GM12878 (cell line): Measurements from ENCODE around the gene CRHR2. TPM values are rescaled to one million over a fixed set of nuclear protein-coding genes. Genes with fewer than 3 reads are reported as not detected.

Experiments used
- ATAC-seq: fragments of 200-7000 bp; cut with Tn5 transposase; 3 replicates; pipeline ENCODE4 v1.9.1; 2020; ENCODE audit warnings: mild to moderate bottlenecking, moderate library complexity
- BruUV-seq: library from RNA; stranded (reverse); fragments of 400-500 nt; replicated peaks from 2 replicates; lab custom pipeline; 2021; lab: Mats Ljungman, UMichigan
- CTCF ChIA-PET: fragments of 300-600 bp; sonication (Branson Sonifier 250); formaldehyde crosslinking; extraction: SDS; loops from one replicate; lab custom pipeline; 2021; ENCODE audit warnings: inconsistent platforms; lab: Yijun Ruan, JAX
- POLR2A ChIA-PET: fragments of 350-600 bp; formaldehyde crosslinking; extraction: SDS; loops from one replicate; lab custom pipeline; 2021; ENCODE audit warnings: inconsistent platforms; lab: Charles Lee
- RAD21 ChIA-PET: fragments of 300-600 bp; sonication (Branson Sonifier 250); formaldehyde crosslinking; loops from one replicate; lab custom pipeline; 2023; ENCODE audit warnings: antibody characterized with exemption; ENCODE audit not compliant: unreplicated experiment; lab: Charles Lee
- SMC1A ChIA-PET: fragments of 300-600 bp; sonication (Branson Sonifier 250); formaldehyde crosslinking; loops from one replicate; lab custom pipeline; 2023; ENCODE audit not compliant: unreplicated experiment, uncharacterized antibody; lab: Charles Lee
- DNase-seq: peaks from one replicate; pipeline ENCODE4 v3.0.0-alpha.2; 2011; ENCODE audit warnings: low read depth, low spot score
- FAIRE-seq: peaks from 3 replicates; lab custom pipeline; 2011; peaks lifted over from hg19 to GRCh38; lab: Jason Lieb, UNC
- H2AFZ ChIP-seq: 2 replicates; pipeline ENCODE4 v1.6.0; 2011; ENCODE audit warnings: low read depth, low read length, control low read depth; ENCODE audit not compliant: control insufficient read depth
- H3K27ac ChIP-seq: 2 replicates; pipeline ENCODE4 v1.5.1; 2011; ENCODE audit warnings: control low read depth; ENCODE audit not compliant: control insufficient read depth, insufficient read depth
- H3K27me3 ChIP-seq, 2 experiments: replicated peaks in 1 of 2; 2 replicates each; pipeline versions ENCODE4 v1.6.0 to v1.6.1; 2011; ENCODE audit warnings: low read length in 1 of 2; ENCODE audit not compliant: control insufficient read depth in 2 of 2, insufficient read depth in 2 of 2
- H3K36me3 ChIP-seq, 2 experiments: 2 replicates each; pipeline ENCODE4 v1.5.1; 2011; ENCODE audit warnings: low read length in 1 of 2; ENCODE audit not compliant: control insufficient read depth in 2 of 2, insufficient read depth in 2 of 2
- H3K4me1 ChIP-seq: 2 replicates; pipeline ENCODE4 v1.6.1; 2011; ENCODE audit warnings: mild to moderate bottlenecking, low read length, moderate library complexity, mixed read lengths; ENCODE audit not compliant: control insufficient read depth, insufficient read depth
- H3K4me2 ChIP-seq: 2 replicates; pipeline ENCODE4 v1.6.0; 2011; ENCODE audit warnings: control low read depth; ENCODE audit not compliant: control insufficient read depth, insufficient read depth
- H3K4me3 ChIP-seq: fragments of 200-600 bp; sonication (generic); 2 replicates; pipeline ENCODE4 v1.5.1; 2016
- H3K79me2 ChIP-seq: 2 replicates; pipeline ENCODE4 v1.6.0; 2011; ENCODE audit warnings: low read length; ENCODE audit not compliant: control insufficient read depth, insufficient read depth
- H3K9ac ChIP-seq: 2 replicates; pipeline ENCODE4 v1.8.0; 2011; ENCODE audit warnings: low read length, control low read depth, mixed read lengths; ENCODE audit not compliant: control insufficient read depth, insufficient read depth
- H3K9me3 ChIP-seq: replicated peaks from 3 replicates; pipeline ENCODE4 v1.5.1; 2011; ENCODE audit warnings: mild to moderate bottlenecking, low read length; ENCODE audit not compliant: control insufficient read depth, insufficient read depth
- H4K20me1 ChIP-seq: 2 replicates; pipeline ENCODE4 v1.6.0; 2011; ENCODE audit not compliant: control insufficient read depth, insufficient read depth
- CBX3 ChIP-seq: fragments of 200-600 bp; sonication (generic); IDR thresholded peaks from 2 replicates; pipeline ENCODE4 v1.6.1; 2016; ENCODE audit warnings: low read depth, borderline replicate concordance
- CREM ChIP-seq: IDR thresholded peaks from 2 replicates; pipeline ENCODE4 v1.6.1; 2014; ENCODE audit warnings: antibody characterized with exemption, low read depth
- EED ChIP-seq: sonication (generic); IDR thresholded peaks from 2 replicates; pipeline ENCODE4 v1.6.1; 2016; ENCODE audit warnings: antibody characterized with exemption, low read depth
- MEF2A ChIP-seq: IDR thresholded peaks from 2 replicates; pipeline ENCODE4 v1.6.1; 2011; ENCODE audit warnings: low read depth, mild to moderate bottlenecking, low read length, moderate library complexity; ENCODE audit not compliant: insufficient read depth
- NFXL1 ChIP-seq: fragments of 450-650 bp; IDR thresholded peaks from 2 replicates; pipeline ENCODE4 v1.6.1; 2017; ENCODE audit warnings: antibody characterized with exemption, mild to moderate bottlenecking, borderline replicate concordance
- RB1 ChIP-seq: fragments of 450-650 bp; formaldehyde crosslinking; IDR thresholded peaks from 2 replicates; pipeline ENCODE4 v1.6.1; 2017; ENCODE audit warnings: mild to moderate bottlenecking, borderline replicate concordance
- RBBP5 ChIP-seq: fragments of 200-600 bp; sonication (generic); conservative IDR thresholded peaks from 2 replicates; pipeline ENCODE4 v1.6.1; 2016
- RFX5 ChIP-seq: IDR thresholded peaks from 2 replicates; pipeline ENCODE4 v1.6.1; 2011; ENCODE audit warnings: low read depth, low read length, improper control_type of control experiment
- SPI1 ChIP-seq: IDR thresholded peaks from 2 replicates; pipeline ENCODE4 v1.6.1; 2011; ENCODE audit warnings: low read depth, mild to moderate bottlenecking, low read length, moderate library complexity, borderline replicate concordance; ENCODE audit not compliant: insufficient read depth
- SREBF1 ChIP-seq: IDR thresholded peaks from 2 replicates; pipeline ENCODE4 v1.6.1; 2012; ENCODE audit warnings: mild to moderate bottlenecking, low read length
- STAT3 ChIP-seq: IDR thresholded peaks from 2 replicates; pipeline ENCODE4 v1.6.1; 2011; ENCODE audit warnings: low read depth, low read length, improper control_type of control experiment
- SUPT20H ChIP-seq: IDR thresholded peaks from 2 replicates; pipeline ENCODE4 v1.6.1; 2011; ENCODE audit warnings: low read depth, mild to moderate bottlenecking, low read length, moderate library complexity, borderline replicate concordance; ENCODE audit not compliant: control insufficient read depth
- TBL1XR1 ChIP-seq: IDR thresholded peaks from 2 replicates; pipeline ENCODE4 v1.6.1; 2012; ENCODE audit warnings: low read depth, low read length, improper control_type of control experiment
- ZNF217 ChIP-seq: fragments of 450-650 bp; IDR thresholded peaks from 2 replicates; pipeline ENCODE4 v1.6.1; 2017; ENCODE audit warnings: antibody characterized with exemption, mild to moderate bottlenecking
- ZNF622 ChIP-seq: fragments of 450-650 bp; IDR thresholded peaks from 2 replicates; pipeline ENCODE4 v1.6.1; 2017; ENCODE audit warnings: mild to moderate bottlenecking, inconsistent platforms
- WGBS: methylation state at CpG from one replicate; pipeline ENCODE4 v1.1.6; 2016; ENCODE audit warnings: low lambda C conversion rate; ENCODE audit not compliant: insufficient replicate concordance, insufficient coverage; ENCODE audit errors: missing lambda C conversion rate; 5-methylcytosine and 5-hydroxymethylcytosine counted together
- in situ Hi-C: fragments of 300-500 bp; cut with MboI; formaldehyde crosslinking; loops from 9 replicates; pipeline ENCODE4 v1.14.3; 2018; ENCODE audit warnings: mixed read lengths
- intact Hi-C: fragments of 100-400 bp; cut with micrococcal nuclease; formaldehyde crosslinking; loops from one replicate; pipeline ENCODE4 v1.14.2; 2022; ENCODE audit not compliant: unreplicated experiment
- polyA plus RNA-seq, 11 experiments: library from polyadenylated mRNA; depleted of rRNA in 4 of 11; unstranded in 6 of 11; stranded (reverse) in 5 of 11; fragments of >200 nt; fragmentation: Nextera tagmentation in 4 of 11; fragmentation: Illumina TruSeq in 1 of 11; extraction: Ambion mirVana in 4 of 11; extraction: Trizol in 1 of 11; gene quantifications; 1 replicate in 1 of 11; 2 replicates in 10 of 11; pipeline versions ENCODE4 v1.2.1 to v1.2.3, GENCODE V29; 2011 to 2016; ENCODE audit warnings: inconsistent platforms in 2 of 11, missing spikeins in 2 of 11, low read depth in 1 of 11
- total RNA-seq, 4 experiments: library from RNA; depleted of rRNA in 3 of 4; stranded (reverse); fragments of >200 nt in 3 of 4; fragmentation: Illumina TruSeq in 1 of 4; extraction: Trizol in 1 of 4; gene quantifications; 2 replicates each; pipeline versions ENCODE4 v1.2.1 to v1.2.3, GENCODE V29; 2013 to 2021
- TF ChIP-seq, protein P1 (sequence below): IDR thresholded peaks from 2 replicates; pipeline ENCODE4 v1.6.1; 2012; ENCODE audit warnings: low read depth, low read length, improper control_type of control experiment
- TF ChIP-seq, protein P2 (sequence below), 3 experiments: IDR thresholded peaks in 2 of 3; conservative IDR thresholded peaks in 1 of 3; 2 replicates each; pipeline ENCODE4 v1.5.1; 2011; ENCODE audit warnings: low read depth in 3 of 3, low read length in 3 of 3, mild to moderate bottlenecking in 3 of 3, control low read depth in 2 of 3, moderate library complexity in 2 of 3, inconsistent platforms in 1 of 3, mixed read lengths in 1 of 3; ENCODE audit not compliant: control insufficient read depth in 2 of 3, insufficient read depth in 1 of 3; ENCODE audit errors: extremely low read depth in 1 of 3
- TF ChIP-seq, protein P3 (sequence below): IDR thresholded peaks from 2 replicates; pipeline ENCODE4 v1.6.1; 2012; ENCODE audit warnings: low read depth, low read length, improper control_type of control experiment
- TF ChIP-seq, protein P4 (sequence below): fragments of 450-650 bp; IDR thresholded peaks from 2 replicates; pipeline ENCODE4 v1.6.1; 2017; ENCODE audit warnings: low read depth, mild to moderate bottlenecking, moderate library complexity

CRHR2 gene
- total and polyA plus RNA-seq, 10 of the 15 experiments (the other 5 are each of a cell fraction or from before 2014, with no cell fraction given) = not detected

DNA sequence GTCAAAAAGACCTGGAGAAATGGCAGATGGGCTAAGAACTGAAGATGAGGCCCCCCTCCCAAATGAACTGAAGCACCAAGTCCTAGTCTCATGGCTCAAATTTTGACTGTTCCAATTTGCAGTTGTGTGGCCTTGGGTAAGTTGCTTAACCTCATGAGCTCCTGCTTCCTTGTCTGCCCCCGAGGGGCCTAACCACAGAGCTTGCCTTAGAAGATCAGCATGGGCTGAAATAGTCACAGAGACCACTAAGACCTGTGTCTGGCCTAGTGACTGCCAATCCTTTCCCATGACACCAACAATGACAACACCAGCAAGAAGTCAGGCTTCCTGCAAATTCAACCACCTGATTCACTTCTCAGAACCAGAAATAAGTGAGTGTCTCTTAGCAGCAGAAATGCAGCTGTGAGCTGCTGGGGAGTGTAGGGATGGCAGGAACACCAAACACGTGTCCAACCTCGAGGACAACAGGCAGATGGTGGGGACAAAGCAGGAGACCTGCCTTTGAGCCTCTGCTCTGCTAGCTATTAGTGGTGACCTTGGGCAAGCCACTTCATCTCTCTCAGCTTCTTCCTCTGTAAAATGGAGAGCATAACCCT, 23.7 kb downstream of the CRHR2 start:
- Histone ChIP-seq H3K9ac (no peak overlapping the region), H4K20me1 (no peaks in the 10 kb centered on the region), H3K9me3 (no peaks in the 10 kb centered on the region), H3K27ac (no peak overlapping the region), H3K4me3 (no peak overlapping the region), H3K4me1 (no peaks in the 10 kb centered on the region), H3K36me3 (no peaks in the 10 kb centered on the region; a peak in 1 of 4 replicates), H2AFZ (no peak overlapping the region), H3K79me2 (no peaks in the 10 kb centered on the region), H3K4me2 (no peak overlapping the region), H3K27me3 (no peaks in the 10 kb centered on the region)
- 0% methylated on average over 3 of the region's 3 CpGs for WGBS
- no peak for FAIRE-seq
- ChIA-PET CTCF (no interaction called here), SMC1A (no interaction called here), POLR2A (no interaction called here), RAD21 (interaction anchor here (0.6 kb wide), 1 partner anchor 28 kb away, joined by 3 read pairs; no protein-coding TSS in a partner anchor)
- in situ Hi-C loops = no loop called here
- no peak for DNase-seq
- no TSS peak for BruUV-seq
- TF ChIP-seq STAT3 (no peak), TBL1XR1 (no peak), RFX5 (no peak), CBX3 (no peak), RBBP5 (no peak), ZNF622 (no peak), EED (no peak), RB1 (no peak), CREM (no peak), MEF2A (no peak), ZNF217 (no peak), SUPT20H (no peak), SREBF1 (no peak), SPI1 (no peak), NFXL1 (no peak)
- TF ChIP-seq, protein P1, sequence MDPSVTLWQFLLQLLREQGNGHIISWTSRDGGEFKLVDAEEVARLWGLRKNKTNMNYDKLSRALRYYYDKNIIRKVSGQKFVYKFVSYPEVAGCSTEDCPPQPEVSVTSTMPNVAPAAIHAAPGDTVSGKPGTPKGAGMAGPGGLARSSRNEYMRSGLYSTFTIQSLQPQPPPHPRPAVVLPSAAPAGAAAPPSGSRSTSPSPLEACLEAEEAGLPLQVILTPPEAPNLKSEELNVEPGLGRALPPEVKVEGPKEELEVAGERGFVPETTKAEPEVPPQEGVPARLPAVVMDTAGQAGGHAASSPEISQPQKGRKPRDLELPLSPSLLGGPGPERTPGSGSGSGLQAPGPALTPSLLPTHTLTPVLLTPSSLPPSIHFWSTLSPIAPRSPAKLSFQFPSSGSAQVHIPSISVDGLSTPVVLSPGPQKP = no peak
- TF ChIP-seq, protein P2, sequence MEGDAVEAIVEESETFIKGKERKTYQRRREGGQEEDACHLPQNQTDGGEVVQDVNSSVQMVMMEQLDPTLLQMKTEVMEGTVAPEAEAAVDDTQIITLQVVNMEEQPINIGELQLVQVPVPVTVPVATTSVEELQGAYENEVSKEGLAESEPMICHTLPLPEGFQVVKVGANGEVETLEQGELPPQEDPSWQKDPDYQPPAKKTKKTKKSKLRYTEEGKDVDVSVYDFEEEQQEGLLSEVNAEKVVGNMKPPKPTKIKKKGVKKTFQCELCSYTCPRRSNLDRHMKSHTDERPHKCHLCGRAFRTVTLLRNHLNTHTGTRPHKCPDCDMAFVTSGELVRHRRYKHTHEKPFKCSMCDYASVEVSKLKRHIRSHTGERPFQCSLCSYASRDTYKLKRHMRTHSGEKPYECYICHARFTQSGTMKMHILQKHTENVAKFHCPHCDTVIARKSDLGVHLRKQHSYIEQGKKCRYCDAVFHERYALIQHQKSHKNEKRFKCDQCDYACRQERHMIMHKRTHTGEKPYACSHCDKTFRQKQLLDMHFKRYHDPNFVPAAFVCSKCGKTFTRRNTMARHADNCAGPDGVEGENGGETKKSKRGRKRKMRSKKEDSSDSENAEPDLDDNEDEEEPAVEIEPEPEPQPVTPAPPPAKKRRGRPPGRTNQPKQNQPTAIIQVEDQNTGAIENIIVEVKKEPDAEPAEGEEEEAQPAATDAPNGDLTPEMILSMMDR (IDR thresholded peaks at IDR 0.05 in 2 of 3, conservative IDR thresholded peaks at IDR 0.05 in 1 of 3; ENCODE audit: control insufficient read depth in 2 of 3, extremely low read depth in 1 of 3, insufficient read depth in 1 of 3, low read depth in 3 of 3, low read length in 3 of 3) = no peak
- TF ChIP-seq, protein P3, sequence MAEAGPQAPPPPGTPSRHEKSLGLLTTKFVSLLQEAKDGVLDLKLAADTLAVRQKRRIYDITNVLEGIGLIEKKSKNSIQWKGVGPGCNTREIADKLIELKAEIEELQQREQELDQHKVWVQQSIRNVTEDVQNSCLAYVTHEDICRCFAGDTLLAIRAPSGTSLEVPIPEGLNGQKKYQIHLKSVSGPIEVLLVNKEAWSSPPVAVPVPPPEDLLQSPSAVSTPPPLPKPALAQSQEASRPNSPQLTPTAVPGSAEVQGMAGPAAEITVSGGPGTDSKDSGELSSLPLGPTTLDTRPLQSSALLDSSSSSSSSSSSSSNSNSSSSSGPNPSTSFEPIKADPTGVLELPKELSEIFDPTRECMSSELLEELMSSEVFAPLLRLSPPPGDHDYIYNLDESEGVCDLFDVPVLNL = no peak
- TF ChIP-seq, protein P4, sequence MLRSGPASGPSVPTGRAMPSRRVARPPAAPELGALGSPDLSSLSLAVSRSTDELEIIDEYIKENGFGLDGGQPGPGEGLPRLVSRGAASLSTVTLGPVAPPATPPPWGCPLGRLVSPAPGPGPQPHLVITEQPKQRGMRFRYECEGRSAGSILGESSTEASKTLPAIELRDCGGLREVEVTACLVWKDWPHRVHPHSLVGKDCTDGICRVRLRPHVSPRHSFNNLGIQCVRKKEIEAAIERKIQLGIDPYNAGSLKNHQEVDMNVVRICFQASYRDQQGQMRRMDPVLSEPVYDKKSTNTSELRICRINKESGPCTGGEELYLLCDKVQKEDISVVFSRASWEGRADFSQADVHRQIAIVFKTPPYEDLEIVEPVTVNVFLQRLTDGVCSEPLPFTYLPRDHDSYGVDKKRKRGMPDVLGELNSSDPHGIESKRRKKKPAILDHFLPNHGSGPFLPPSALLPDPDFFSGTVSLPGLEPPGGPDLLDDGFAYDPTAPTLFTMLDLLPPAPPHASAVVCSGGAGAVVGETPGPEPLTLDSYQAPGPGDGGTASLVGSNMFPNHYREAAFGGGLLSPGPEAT = no peak
- intact Hi-C loops = no loop called here
- no peak for ATAC-seq
